K562 treated with DMSO at 1 percent for 12 hours (cell line): ENCODE data around the gene AIFM2. TPM values are rescaled to one million over a fixed set of nuclear protein-coding genes. Genes with fewer than 3 reads are reported as not detected.

Experiments
- total RNA-seq: library from RNA; unstranded; fragments of 300-600 nt; gene quantifications from 2 replicates; pipeline ENCODE4 v1.2.3, GENCODE V29; 2022; ENCODE audit not compliant: insufficient read depth

The AIFM2 gene
- 11.3 and 14.0 TPM in 2 replicates for total RNA-seq

DNA sequence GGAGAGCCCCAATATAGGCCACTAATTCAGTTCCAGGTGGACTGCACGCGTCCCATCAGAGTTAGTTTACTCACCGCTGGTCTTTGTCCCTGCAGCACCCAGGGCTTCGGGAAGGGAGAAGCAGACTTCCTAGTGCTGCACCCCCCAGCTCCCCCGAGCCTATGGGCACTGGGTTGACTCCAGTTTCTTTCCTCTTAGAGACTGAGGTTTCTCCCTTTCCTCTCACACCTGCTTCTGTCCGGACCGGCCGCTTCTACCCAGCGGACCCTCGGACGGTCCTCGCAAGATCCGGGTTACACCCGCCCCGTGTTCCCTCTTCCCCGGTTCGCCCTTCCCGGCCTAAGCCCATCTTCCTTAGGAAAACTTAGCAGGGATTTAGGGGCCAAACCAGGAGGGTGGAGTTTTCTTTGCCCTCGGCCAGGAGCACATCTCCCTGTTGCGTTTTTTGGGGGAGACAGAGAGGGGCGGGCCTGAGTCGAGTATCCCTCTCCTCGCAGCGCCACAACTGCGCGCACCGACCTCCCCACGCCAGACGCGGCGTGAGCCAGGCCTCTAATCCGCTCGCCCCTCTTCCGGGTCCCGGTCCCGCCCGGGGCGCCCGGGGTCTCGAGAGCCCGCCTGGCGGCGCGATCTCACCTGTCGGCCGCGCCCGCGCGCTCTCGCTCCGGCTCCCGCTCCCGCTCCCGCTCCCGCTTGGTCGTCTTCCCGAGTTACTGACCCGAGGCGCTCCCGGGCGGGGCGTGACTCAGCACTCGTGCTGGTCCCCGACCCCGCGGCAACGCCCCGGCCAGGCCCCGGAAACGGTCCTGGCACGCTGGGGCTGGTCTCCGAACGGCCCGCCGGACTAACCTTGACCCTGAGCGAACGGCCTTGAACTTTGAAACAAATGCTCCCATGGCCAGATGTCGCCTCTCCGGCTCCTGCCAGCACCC is at the start of gene AIFM2:
Gene AIFM2, minus strand, starts transcription at position 728 of the 932 bp plus-strand sequence. CDS start 8,741 bp downstream, outside the sequence.

DNA sequence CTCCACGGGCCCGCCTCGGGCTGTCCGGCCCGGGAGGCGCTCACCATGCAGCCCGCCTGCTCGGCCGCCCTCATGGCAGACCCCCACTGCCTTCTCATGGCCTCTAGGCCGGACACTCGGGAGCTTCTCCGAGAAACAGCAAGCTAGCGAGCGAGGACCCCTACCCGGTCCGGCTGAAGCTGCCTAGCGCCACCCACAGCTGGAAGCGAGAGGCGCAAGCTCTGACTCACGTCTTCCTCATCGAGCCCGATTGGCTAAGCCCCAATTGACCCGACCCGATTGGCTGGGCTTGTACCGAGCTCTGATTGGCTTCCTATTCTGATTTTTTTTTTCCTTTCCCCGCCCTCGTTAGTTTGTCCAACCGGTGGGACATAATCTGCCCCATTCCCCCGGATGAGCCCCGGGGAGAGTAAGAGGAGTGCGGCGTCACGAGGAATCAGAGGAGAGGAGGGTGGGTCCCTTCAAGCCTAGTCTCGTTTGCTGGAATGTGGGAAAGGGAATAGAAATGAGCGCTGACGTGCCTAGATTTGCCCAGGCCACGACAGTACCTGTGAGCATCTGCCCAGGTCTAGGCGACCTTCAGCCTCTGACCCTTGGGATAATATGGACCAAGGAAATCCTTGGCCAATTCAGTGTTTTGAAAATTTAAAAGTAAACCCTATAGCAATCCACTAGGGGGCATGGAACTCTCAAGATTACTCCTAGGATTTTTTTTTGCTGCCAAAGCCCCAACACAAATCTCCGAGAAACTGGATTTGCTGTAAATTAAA is 14.0 kb upstream of the AIFM2 start, which contains the start of gene TYSND1:
Gene TYSND1, minus strand, starts transcription at position 212 of the 770 bp plus-strand sequence. Its CDS starts 114 bp downstream, at position 98.

Other genes starting within 250 kb of the AIFM2 start
- gene MACROH2A2, start 80.0 kb downstream of the AIFM2 start, total RNA-seq = not detected in 2 replicates
- gene TYSND1, start 13.9 kb upstream of the AIFM2 start, total RNA-seq = 3.0 and 3.8 TPM in 2 replicates
- gene SAR1A, start 37.7 kb upstream of the AIFM2 start, total RNA-seq = 21.4 and 43.9 TPM in 2 replicates
- 190 and 277 TPM in 2 replicates for gene PPA1, start 100.6 kb upstream of the AIFM2 start, total RNA-seq
- not detected in 2 replicates for gene NPFFR1, start 151.2 kb upstream of the AIFM2 start, total RNA-seq
- gene LRRC20, start 249.8 kb upstream of the AIFM2 start, total RNA-seq = 14.0 and 16.8 TPM in 2 replicates